Measurements from ENCODE around the gene SDF2.
A peak's percentile ranks its signal among the peaks of the same experiment; 100 is the strongest.

The SDF2 gene

GRCh38 chr17:28661635-28662526 lies at the start of gene SDF2, which contains the start of gene SUPT6H:
TSS of gene SDF2 (minus strand) at chr17:28661906. CDS start at chr17:28661876, 30 bp downstream.
TSS of gene SUPT6H (plus strand) at chr17:28662205. CDS start at chr17:28673402, 11,197 bp downstream.
- DNase-seq (ENCODE audit: insufficient read length, low spot score) (peak; percentile 96), FAIRE-seq (peak; percentile 94)

DNA sequence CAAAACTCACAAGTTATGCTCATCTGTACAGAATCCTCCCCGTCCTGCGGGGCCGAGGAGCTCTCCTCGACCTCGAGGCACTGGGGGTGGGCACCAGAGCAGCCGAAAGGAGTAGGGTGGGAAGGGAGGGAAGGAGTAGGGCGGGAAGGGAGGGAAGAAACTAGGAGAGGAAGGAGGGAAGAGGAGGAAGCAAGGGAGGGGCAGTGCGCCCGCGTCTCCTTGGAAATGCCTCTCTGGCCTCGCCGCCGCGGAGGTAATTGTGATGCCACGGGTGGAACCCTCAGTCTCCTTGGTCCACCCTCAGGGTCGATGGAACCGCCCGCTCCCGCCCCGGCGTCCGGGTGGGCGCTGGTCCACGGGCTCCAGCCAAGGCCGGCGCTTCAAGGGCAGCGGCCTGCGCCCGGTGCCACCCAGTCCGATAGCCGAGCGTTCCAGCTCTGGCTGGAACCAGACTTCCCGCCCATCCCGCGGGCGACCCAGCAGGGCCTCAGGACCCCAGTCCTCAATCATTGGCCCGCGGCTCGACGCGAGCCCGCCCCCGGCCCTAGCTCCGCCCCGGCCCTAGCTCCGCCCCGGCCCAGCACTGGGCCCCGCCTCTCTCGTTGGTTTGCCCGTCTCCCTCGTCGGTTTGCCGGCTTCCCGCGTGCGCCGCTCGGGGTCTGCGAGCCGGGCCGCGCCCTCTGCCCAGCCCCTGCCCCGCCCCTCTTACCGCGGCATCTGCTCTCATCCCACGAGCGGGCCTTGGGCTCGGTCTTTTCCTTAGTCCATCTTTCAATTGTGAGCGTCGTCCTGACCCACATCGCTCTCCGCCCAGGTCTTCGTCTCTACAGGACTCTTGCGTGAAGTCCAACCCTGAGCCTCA lies 49.4 kb upstream of the SDF2 start:
- DNase-seq (ENCODE audit: insufficient read length, low spot score) (peak; percentile 99), FAIRE-seq (peak; percentile 72)

DNA sequence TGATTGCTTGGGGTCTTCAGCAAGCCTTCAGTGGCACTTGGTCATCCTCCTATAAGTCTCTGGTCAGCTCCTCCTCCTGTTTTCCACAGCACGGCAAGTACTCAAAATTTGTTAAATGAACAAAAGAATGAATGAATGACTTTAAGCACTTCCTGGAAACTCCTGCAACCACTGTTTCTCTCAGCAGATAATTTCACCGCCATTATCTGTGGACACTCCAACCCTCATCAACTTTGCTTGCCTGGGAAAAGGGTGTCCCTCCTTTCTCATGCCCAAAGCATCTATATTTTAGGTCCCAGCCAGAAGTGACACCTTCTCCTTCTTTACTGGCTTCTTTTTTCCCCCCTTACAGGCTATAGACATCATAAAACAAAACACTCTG lies 45.6 kb upstream of the SDF2 start:
- FAIRE-seq: no peak

DNA sequence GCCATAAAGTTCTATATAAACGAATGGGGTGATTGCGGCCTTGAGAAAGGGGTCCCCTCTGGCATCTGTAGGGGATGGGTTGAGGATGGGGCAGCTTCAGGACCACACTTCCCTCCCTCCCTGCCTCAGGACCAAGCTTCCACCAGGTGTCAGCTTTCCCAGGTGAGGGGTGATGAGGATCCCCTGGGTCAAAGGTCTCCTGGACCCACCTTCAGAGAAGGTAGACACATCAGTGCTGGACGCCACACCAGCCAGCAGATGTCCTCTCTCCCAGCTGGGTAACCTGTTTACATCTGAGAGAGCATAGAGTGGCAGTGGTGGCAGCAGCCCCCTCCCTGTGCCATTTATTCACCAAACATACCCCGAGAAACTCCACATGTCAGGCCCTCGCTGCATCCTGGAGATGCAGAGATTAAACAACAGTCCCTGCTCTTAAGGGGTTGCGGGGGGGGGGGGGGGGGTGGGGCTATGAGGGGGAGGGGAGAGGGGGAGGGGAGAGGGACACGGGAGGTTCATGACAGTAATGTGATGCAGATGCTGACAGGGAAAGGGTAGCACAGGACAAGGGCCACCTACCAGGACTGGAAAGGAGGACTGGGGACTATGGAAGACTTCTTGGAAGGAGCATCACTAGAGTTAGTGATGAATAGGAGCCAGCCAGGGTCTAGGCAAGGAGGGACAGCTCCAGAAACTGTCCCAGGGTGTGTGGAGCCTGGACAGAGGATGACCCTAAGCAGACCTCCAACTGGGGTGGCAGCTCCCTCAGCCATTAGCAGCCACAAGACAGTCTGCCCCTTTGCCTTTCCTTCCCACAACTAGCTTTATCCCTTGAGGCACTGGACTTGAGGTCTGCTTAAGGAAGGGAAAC lies 45.0 kb upstream of the SDF2 start:
- FAIRE-seq: no peak
- DNase-seq (ENCODE audit: insufficient read length, low spot score): no peak

More for the DNA sequence above, 45.6 kb upstream of the SDF2 start:
- DNase-seq (ENCODE audit: insufficient read length, low spot score): no peak

DNA sequence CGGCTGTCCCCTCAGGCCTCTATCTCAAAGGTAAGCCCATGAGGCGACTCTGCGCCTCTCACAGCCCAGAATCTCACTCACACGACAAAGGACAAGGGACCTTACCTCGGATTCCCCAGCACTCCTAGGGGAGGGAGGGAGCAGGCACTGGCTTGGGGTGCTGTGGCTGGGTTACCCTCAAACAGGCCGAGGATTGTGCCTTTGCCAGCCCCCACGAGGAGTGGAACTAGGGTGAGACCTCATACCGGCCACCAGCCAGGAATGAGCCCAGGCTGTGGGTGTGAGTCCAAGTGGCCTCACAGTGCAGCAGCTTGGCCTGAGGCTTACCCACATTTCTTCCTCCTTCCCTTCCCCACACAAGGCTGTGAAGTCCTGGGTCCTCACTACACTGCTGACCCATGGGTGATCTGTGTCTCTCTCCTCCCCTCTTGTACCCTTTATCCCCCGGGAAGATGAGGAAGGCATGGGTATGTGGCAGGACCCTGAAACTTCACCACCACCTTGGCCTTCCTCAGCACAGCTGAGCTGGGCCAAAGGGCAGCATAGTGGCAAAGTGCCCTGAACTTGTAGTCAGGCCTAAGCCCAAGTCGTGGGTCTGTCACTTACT lies 44.1 kb upstream of the SDF2 start:
- FAIRE-seq (no peak), DNase-seq (ENCODE audit: insufficient read length, low spot score) (no peak)

DNA sequence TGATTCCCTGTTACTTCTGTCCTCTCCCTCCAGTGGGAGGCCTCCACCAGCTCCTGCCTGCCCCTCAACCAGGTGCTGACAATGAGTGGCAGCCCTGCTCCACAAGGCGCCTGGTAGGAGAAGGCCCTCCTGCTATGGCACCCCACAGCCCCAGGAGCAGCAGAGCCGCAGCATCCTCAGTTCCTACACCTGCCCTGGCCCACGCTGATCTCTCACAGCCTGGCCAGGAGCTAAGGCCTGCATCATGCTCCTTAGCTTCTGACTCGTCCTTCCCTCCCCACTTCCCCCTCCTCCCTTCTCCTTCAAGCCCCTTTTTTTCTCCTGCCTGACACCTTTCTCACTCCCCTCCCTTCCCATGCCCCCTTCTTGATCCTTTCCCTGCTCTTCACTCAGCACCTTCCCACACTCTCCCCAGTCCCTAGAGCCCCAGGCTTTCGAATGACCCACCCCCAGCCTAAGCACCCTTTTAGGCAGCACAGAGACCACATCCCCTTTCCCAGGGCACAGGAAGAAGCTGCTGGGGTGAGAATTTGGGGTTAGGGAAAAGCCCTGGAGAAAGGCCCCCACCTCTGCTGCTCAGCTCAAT lies 43.5 kb upstream of the SDF2 start:
- FAIRE-seq (no peak), DNase-seq (ENCODE audit: insufficient read length, low spot score) (no peak)

DNA sequence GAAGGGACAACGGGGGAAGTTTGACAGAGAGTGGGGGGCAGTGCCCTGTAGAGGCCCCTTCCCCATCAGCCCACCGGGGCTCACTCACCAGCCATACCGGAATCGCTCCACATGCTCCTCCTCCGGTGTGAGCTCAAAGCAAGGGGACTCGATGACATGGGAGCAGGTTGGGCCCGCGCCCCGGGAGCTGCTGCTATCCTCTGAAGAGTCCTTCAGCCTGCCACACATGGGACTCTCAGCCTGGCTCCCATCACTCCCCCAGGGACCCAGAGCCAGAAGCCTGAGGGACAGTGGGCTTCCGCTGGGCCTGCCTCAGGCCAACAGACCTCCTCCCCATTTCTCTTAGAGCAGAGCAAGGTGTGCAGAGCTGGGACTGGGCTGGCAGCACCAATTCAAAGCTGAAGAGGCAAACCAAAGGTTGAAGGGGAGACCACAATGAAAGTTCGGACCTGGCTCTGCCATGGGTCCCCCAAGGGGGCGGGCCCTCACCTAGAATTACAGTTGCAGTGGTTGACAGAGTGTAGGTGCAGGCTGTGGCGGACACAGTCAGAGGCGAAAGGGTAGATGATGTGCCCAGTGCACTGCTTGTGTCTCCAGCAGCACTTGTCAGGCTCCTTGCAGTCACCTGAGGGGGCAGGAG lies 42.6 kb upstream of the SDF2 start:
- DNase-seq (ENCODE audit: insufficient read length, low spot score): no peak
- FAIRE-seq: no peak

- no peak for DNase-seq (ENCODE audit: insufficient read length, low spot score)
- no peak for FAIRE-seq
Observed at GRCh38 chr17:28703552-28704218, 42.0 kb upstream of the SDF2 start.

DNA sequence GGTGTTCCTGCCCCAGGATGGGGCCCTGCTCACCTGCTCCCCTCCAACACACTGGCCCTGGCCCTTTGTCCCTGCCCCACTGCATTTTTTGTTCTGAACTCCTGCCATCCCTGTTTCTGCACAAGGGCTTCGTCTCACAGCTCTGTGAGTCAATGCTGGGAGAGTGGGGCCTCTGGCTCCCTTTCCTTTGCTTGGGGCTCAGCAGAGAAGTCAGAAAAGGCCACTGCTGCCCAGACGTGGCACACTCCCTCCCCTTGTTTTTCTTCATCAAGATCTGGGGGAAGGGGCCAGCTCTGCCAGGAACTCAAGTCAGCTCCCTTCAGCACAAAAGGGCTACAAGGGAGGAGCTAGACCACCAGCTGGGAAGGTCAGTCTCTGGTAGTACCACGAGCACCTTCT lies 41.0 kb upstream of the SDF2 start:
- DNase-seq (ENCODE audit: insufficient read length, low spot score): no peak
- no peak for FAIRE-seq

DNA sequence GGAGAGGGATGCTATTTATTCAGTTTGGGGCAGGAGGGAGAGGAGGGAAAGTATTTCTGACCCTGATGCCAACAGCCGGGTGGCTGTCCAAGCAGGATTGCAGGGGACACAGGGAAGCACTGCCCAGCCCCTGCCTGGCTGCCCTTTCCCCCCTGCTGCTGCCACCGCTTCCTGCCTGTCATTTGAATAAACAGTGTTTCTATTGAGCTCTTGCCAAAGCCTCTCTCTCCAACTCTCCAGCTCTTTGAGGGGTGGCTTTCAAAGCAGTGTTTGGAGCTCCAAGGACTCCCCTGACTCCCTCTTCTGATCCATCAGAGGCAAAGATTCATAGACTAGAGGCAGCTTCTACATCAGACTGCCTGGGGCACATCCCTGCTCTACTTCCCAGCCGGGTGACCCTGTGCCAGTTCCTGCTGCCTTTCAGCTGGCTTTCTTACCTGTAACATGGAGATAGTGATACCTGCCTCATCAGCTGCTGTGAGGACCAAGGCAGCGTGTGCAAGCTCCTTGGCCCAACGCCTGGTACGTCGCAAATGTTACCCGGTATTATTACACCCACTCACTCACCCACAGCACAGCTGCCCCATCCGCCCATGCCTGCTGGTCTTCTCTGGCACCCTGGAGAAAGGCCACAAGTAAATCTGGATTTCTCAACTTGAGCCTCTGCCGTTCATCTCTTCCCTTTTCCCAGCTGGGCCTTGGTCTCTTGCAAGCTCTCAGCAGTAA lies 40.5 kb upstream of the SDF2 start:
- no peak for FAIRE-seq
- DNase-seq (ENCODE audit: insufficient read length, low spot score): no peak

GRCh38 chr17:28700830-28701492 lies 39.3 kb upstream of the SDF2 start:
- FAIRE-seq: no peak

GRCh38 chr17:28700278-28700677 lies 38.6 kb upstream of the SDF2 start:
- DNase-seq (ENCODE audit: insufficient read length, low spot score) (no peak), FAIRE-seq (peak; percentile 23)

More at GRCh38 chr17:28700830-28701492, 39.3 kb upstream of the SDF2 start:
- DNase-seq (ENCODE audit: insufficient read length, low spot score): no peak

- FAIRE-seq (no peak), DNase-seq (ENCODE audit: insufficient read length, low spot score) (no peak)
Observed at GRCh38 chr17:28698253-28698941, 36.7 kb upstream of the SDF2 start.

- FAIRE-seq (no peak), DNase-seq (ENCODE audit: insufficient read length, low spot score) (no peak)
Observed at GRCh38 chr17:28693869-28694268, 32.2 kb upstream of the SDF2 start.

GRCh38 chr17:28689011-28689410 lies 27.3 kb upstream of the SDF2 start:
- DNase-seq (ENCODE audit: insufficient read length, low spot score) (no peak), FAIRE-seq (no peak)

GRCh38 chr17:28688481-28688880 lies 26.8 kb upstream of the SDF2 start:
- FAIRE-seq (no peak), DNase-seq (ENCODE audit: insufficient read length, low spot score) (no peak)

DNA sequence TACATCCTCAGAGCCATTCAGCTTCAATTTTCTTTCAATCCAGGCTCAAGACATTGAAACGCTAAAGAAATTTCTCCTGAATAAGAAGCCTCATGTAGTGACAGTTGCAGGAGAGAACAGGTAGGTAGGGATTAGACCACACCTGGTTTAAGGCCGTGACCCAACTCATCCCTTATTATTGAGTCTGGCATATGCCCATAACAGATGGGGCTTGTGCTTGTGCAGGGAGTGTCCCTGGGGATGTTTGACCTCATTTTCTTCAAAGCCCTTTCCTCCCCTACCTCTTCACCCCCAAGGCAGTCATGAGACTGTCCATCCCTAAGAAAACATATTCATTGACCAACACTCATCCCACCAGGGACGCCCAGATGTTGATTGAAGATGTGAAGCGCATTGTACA lies 24.6 kb upstream of the SDF2 start:
- FAIRE-seq: no peak

More for the DNA sequence above, 24.6 kb upstream of the SDF2 start:
- no peak for DNase-seq (ENCODE audit: insufficient read length, low spot score)
